NCI-H2081 treated with DMSO at 0.1 percent for 48 hours (cell line): ENCODE data around the gene P2RX2.

ENCODE experiments used
- DNase-seq: peaks from one replicate; lab custom pipeline; 2025; lab: John Stamatoyannopoulos, UW

P2RX2 gene

GRCh38 chr12:132662901-132663755, 44.6 kb downstream of the P2RX2 start:
- no peak for DNase-seq

- DNase-seq, result no peak
Observed at GRCh38 chr12:132664206-132665148, 45.9 kb downstream of the P2RX2 start.

GRCh38 chr12:132665149-132665491, 46.5 kb downstream of the P2RX2 start:
- no peak for DNase-seq

- no peak for DNase-seq
Observed at GRCh38 chr12:132665794-132666193, 47.2 kb downstream of the P2RX2 start.

- no peak for DNase-seq
Observed at GRCh38 chr12:132668191-132669088, 49.9 kb downstream of the P2RX2 start.

- no peak for DNase-seq
Observed at GRCh38 chr12:132669166-132669879, 50.7 kb downstream of the P2RX2 start.
